SIG-M5 treated with dmso at 0.1 percent for 504 hours (cell line): ENCODE measurements around the gene NLRP1.

ENCODE experiments used
- DNase-seq: peaks from one replicate; lab custom pipeline; 2025; ENCODE audit not compliant: unreplicated experiment; lab: John Stamatoyannopoulos, UW

NLRP1 gene

GRCh38 chr17:5584383-5585286, at the start of gene NLRP1:
NLRP1 (minus strand) TSS chr17:5584509; CDS start chr17:5583957, 552 bp downstream.
- peak; percentile 85 for DNase-seq

GRCh38 chr17:5631958-5632590, 47.8 kb upstream of the NLRP1 start:
- no peak for DNase-seq

- no peak for DNase-seq
Measured at GRCh38 chr17:5630434-5630833, 46.1 kb upstream of the NLRP1 start.

- no peak for DNase-seq
Measured at GRCh38 chr17:5629128-5629527, 44.8 kb upstream of the NLRP1 start.

GRCh38 chr17:5628262-5628661, 44.0 kb upstream of the NLRP1 start:
- no peak for DNase-seq

GRCh38 chr17:5624211-5624610, 39.9 kb upstream of the NLRP1 start:
- DNase-seq: no peak

GRCh38 chr17:5621729-5622128, 37.4 kb upstream of the NLRP1 start:
- no peak for DNase-seq

- DNase-seq: no peak
Measured at GRCh38 chr17:5621026-5621425, 36.7 kb upstream of the NLRP1 start.

- no peak for DNase-seq
Measured at GRCh38 chr17:5619088-5619740, 34.9 kb upstream of the NLRP1 start.

GRCh38 chr17:5618476-5618875, 34.2 kb upstream of the NLRP1 start:
- no peak for DNase-seq

- DNase-seq: no peak
Measured at GRCh38 chr17:5615476-5615875, 31.2 kb upstream of the NLRP1 start.

- DNase-seq: peak; percentile 69
Measured at GRCh38 chr17:5610956-5611355, 26.6 kb upstream of the NLRP1 start.

GRCh38 chr17:5608399-5609112, 24.2 kb upstream of the NLRP1 start:
- no peak for DNase-seq

GRCh38 chr17:5607946-5608345, 23.6 kb upstream of the NLRP1 start:
- DNase-seq: no peak

GRCh38 chr17:5605452-5605851, 21.1 kb upstream of the NLRP1 start:
- no peak for DNase-seq

GRCh38 chr17:5600041-5600440, 15.7 kb upstream of the NLRP1 start:
- no peak for DNase-seq

GRCh38 chr17:5598457-5598856, 14.1 kb upstream of the NLRP1 start:
- no peak for DNase-seq

- no peak for DNase-seq
Measured at GRCh38 chr17:5596421-5596820, 12.1 kb upstream of the NLRP1 start.

GRCh38 chr17:5595831-5596230, 11.5 kb upstream of the NLRP1 start:
- no peak for DNase-seq

- DNase-seq: peak; percentile 40
Measured at GRCh38 chr17:5592382-5592781, 8.1 kb upstream of the NLRP1 start.

- no peak for DNase-seq
Measured at GRCh38 chr17:5591966-5592365, 7.7 kb upstream of the NLRP1 start.
